Activated CD8-positive, alpha-beta memory T cell treated with anti-CD3 and anti-CD28 coated beads for 24 hours (primary cell): Measurements from ENCODE around the gene BRSK1.

Experiments used
- DNase-seq: peaks from one replicate; pipeline ENCODE4 v3.0.0-alpha.2; 2020

BRSK1 gene

GRCh38 chr19:55276720-55277430 is 6.9 kb upstream of the BRSK1 start:
- DNase-seq: no peak

- DNase-seq: no peak
Measured at GRCh38 chr19:55277494-55277893, 6.3 kb upstream of the BRSK1 start.

- no peak for DNase-seq
Measured at GRCh38 chr19:55278391-55279135, 5.2 kb upstream of the BRSK1 start.

GRCh38 chr19:55279340-55279739 is 4.5 kb upstream of the BRSK1 start:
- no peak for DNase-seq

GRCh38 chr19:55279770-55280643 is 3.8 kb upstream of the BRSK1 start, which contains the start of gene HSPBP1:
Gene HSPBP1, minus strand, starts transcription at chr19:55280110. Its CDS starts 502 bp downstream, at chr19:55279608.
- DNase-seq: peak; percentile 99

GRCh38 chr19:55284405-55285058 is 735 bp downstream of the BRSK1 start:
- DNase-seq: no peak

- no peak for DNase-seq
Measured at GRCh38 chr19:55285229-55285890, 1.6 kb downstream of the BRSK1 start.

- DNase-seq: no peak
Measured at GRCh38 chr19:55287361-55288079, 3.7 kb downstream of the BRSK1 start.

- DNase-seq: no peak
Measured at GRCh38 chr19:55289117-55289796, 5.5 kb downstream of the BRSK1 start.

- no peak for DNase-seq
Measured at GRCh38 chr19:55297267-55297666, 13.5 kb downstream of the BRSK1 start.

GRCh38 chr19:55299991-55300390 is 16.2 kb downstream of the BRSK1 start:
- DNase-seq: no peak

- no peak for DNase-seq
Measured at GRCh38 chr19:55300886-55301458, 17.2 kb downstream of the BRSK1 start.

GRCh38 chr19:55301459-55302317 is 17.9 kb downstream of the BRSK1 start:
- peak; percentile 100 for DNase-seq

- no peak for DNase-seq
Measured at GRCh38 chr19:55302318-55302703, 18.5 kb downstream of the BRSK1 start.

GRCh38 chr19:55303477-55303876 is 19.7 kb downstream of the BRSK1 start:
- DNase-seq: no peak

GRCh38 chr19:55304279-55304978 is 20.6 kb downstream of the BRSK1 start:
- no peak for DNase-seq

- DNase-seq: no peak
Measured at GRCh38 chr19:55304980-55305379, 21.2 kb downstream of the BRSK1 start.

- peak; percentile 75 for DNase-seq
Measured at GRCh38 chr19:55305491-55305890, 21.7 kb downstream of the BRSK1 start.
